ENCODE data around the gene KLHL22.
"Not testable (repeated sequence)": the region's sequence is repeated elsewhere in the genome, so short reads cannot be mapped to it uniquely, and the experiment has no call there.

The KLHL22 gene

GRCh38 chr22:20430720-20431510 lies 64.7 kb downstream of the KLHL22 start:
- DNase-seq: peak; percentile 11

GRCh38 chr22:20430101-20430719 lies 65.4 kb downstream of the KLHL22 start:
- no peak for DNase-seq

- peak; percentile 59 for DNase-seq
These were observed 66.1 kb downstream of the KLHL22 start for GRCh38 chr22:20429254-20430100.

GRCh38 chr22:20428496-20429253 lies 66.9 kb downstream of the KLHL22 start:
- no peak for DNase-seq

- DNase-seq: no peak
These were observed 67.6 kb downstream of the KLHL22 start for GRCh38 chr22:20427945-20428417.

GRCh38 chr22:20427104-20427944 lies 68.3 kb downstream of the KLHL22 start:
- no peak for DNase-seq

- no peak for DNase-seq
These were observed 69.4 kb downstream of the KLHL22 start for GRCh38 chr22:20426259-20426615.

GRCh38 chr22:20425566-20426258 lies 69.9 kb downstream of the KLHL22 start:
- DNase-seq: no peak

- DNase-seq: no peak
These were observed 70.5 kb downstream of the KLHL22 start for GRCh38 chr22:20424932-20425565.

- no peak for DNase-seq
These were observed 71.0 kb downstream of the KLHL22 start for GRCh38 chr22:20424568-20424931.

- no peak for DNase-seq
These were observed 71.6 kb downstream of the KLHL22 start for GRCh38 chr22:20423906-20424551.

GRCh38 chr22:20423008-20423905 lies 72.3 kb downstream of the KLHL22 start:
- DNase-seq: no peak

GRCh38 chr22:20422271-20423007 lies 73.2 kb downstream of the KLHL22 start:
- DNase-seq: peak; percentile 78

- DNase-seq: no peak
These were observed 74.1 kb downstream of the KLHL22 start for GRCh38 chr22:20421507-20421874.

GRCh38 chr22:20420157-20420842 lies 75.3 kb downstream of the KLHL22 start:
- DNase-seq: no peak

- no peak for DNase-seq
These were observed 76.0 kb downstream of the KLHL22 start for GRCh38 chr22:20419664-20419951.

GRCh38 chr22:20418211-20418788 lies 77.3 kb downstream of the KLHL22 start:
- peak; percentile 34 for DNase-seq

GRCh38 chr22:20415699-20416098 lies 79.9 kb downstream of the KLHL22 start:
- not testable (repeated sequence) for DNase-seq

Data from MV-4-11 (cell line).